Superior temporal gyrus (tissue), 1 donor: ENCODE data around the gene AK2.
"Not testable (repeated sequence)": the region's sequence is repeated elsewhere in the genome, so short reads cannot be mapped to it uniquely, and the experiment has no call there.

ENCODE experiments used
- DNase-seq: peaks from one replicate; pipeline ENCODE4 v3.0.0-alpha.2; 2016; ENCODE audit errors: extremely low spot score

Gene AK2

GRCh38 chr1:33036526-33037503 lies at the start of gene AK2:
TSS of gene AK2 (minus strand) at chr1:33036883. CDS start at chr1:33036828, 55 bp downstream.
- peak; percentile 99 for DNase-seq

GRCh38 chr1:33086384-33086850 lies 49.7 kb upstream of the AK2 start:
- peak; percentile 94 for DNase-seq

GRCh38 chr1:33085332-33085731 lies 48.6 kb upstream of the AK2 start:
- no peak for DNase-seq

GRCh38 chr1:33082575-33083108 lies 46.0 kb upstream of the AK2 start:
- DNase-seq: peak; percentile 44

- DNase-seq: peak; percentile 29
Measured at GRCh38 chr1:33081554-33082305, 45.0 kb upstream of the AK2 start.

- DNase-seq: peak; percentile 98
Measured at GRCh38 chr1:33080885-33081553, 44.3 kb upstream of the AK2 start, which contains the start of gene AZIN2. TSS of gene AZIN2 (plus strand) at chr1:33081153. CDS start at chr1:33082250, 1,097 bp downstream.

- DNase-seq: no peak
Measured at GRCh38 chr1:33080373-33080772, 43.7 kb upstream of the AK2 start.

- no peak for DNase-seq
Measured at GRCh38 chr1:33078030-33078591, 41.4 kb upstream of the AK2 start.

- DNase-seq: peak; percentile 95
Measured at GRCh38 chr1:33074193-33074945, 37.7 kb upstream of the AK2 start.

GRCh38 chr1:33072707-33073106 lies 36.0 kb upstream of the AK2 start:
- no peak for DNase-seq

GRCh38 chr1:33070628-33071027 lies 33.9 kb upstream of the AK2 start:
- DNase-seq: no peak

GRCh38 chr1:33068108-33068507 lies 31.4 kb upstream of the AK2 start:
- not testable (repeated sequence) for DNase-seq

GRCh38 chr1:33066477-33066876 lies 29.8 kb upstream of the AK2 start:
- DNase-seq: not testable (repeated sequence)

GRCh38 chr1:33065301-33065700 lies 28.6 kb upstream of the AK2 start:
- no peak for DNase-seq

- not testable (repeated sequence) for DNase-seq
Measured at GRCh38 chr1:33064284-33064683, 27.6 kb upstream of the AK2 start.

- DNase-seq: no peak
Measured at GRCh38 chr1:33061834-33062233, 25.2 kb upstream of the AK2 start.

GRCh38 chr1:33060579-33061083 lies 23.9 kb upstream of the AK2 start:
- peak; percentile 48 for DNase-seq

- DNase-seq: no peak
Measured at GRCh38 chr1:33057095-33057494, 20.4 kb upstream of the AK2 start.

GRCh38 chr1:33056426-33056825 lies 19.7 kb upstream of the AK2 start:
- no peak for DNase-seq
